HG02840 (cell line): ENCODE results near the gene SPATS2.

Experiments used
- ATAC-seq: cut with Tn5 transposase; IDR thresholded peaks from one replicate; pipeline ENCODE4 v1.9.1; 2021; ENCODE audit warnings: mild to moderate bottlenecking, moderate library complexity, moderate number of reproducible peaks; ENCODE audit not compliant: unreplicated experiment, low FRiP score

Gene SPATS2

DNA sequence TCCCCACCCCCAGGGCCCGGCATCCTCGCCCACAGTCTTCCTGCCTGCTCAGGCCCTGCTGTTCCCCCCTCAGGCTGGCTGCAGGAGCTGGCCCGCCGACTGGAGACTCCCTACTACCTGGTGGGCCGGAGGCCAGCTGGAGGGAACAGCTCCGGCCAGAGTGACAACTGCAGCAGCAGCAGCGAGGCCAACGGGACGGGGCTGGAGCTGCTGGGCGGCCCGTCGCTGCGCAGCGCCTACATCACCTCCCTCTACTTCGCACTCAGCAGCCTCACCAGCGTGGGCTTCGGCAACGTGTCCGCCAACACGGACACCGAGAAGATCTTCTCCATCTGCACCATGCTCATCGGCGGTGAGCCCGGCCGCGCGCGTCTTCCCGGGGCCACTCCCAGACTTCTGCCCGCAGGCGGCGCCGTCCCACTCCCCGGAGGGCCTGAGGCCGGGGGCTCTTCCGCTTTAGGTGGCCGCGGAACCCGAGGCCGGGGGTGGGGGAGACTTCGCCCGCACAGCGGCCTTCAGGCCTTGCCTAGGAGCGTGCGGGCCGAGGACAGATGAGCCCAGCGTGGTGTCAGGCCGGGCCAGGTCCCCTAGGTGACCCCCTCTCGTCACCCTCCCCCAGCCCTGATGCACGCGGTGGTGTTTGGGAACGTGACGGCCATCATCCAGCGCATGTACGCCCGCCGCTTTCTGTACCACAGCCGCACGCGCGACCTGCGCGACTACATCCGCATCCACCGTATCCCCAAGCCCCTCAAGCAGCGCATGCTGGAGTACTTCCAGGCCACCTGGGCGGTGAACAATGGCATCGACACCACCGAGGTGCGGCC, 181.8 kb downstream of the SPATS2 start:
- no peak for ATAC-seq

- ATAC-seq: no peak
Measured at GRCh38 chr12:49549735-49550692, 182.8 kb downstream of the SPATS2 start.

- ATAC-seq: no peak
Measured at GRCh38 chr12:49550693-49551252, 183.5 kb downstream of the SPATS2 start.

DNA sequence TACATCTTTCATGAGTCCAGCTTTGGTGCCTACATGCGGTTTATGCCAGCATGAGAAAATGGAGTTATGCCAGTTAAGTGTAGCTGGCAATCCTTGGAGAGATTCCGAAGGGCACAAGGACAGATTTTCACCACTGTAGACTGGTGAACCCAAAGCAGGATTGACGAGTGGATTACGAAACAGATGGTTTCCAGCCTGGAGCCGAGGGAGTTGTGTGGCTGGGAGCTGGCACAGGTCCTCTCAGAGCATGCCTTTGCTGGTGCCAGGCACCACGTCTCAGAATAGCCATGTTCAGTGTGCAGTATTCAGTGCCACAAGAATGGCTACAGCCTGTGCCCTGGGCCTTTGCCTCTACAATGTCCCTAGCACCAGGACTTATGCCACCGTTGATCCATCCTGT, 184.8 kb downstream of the SPATS2 start:
- no peak for ATAC-seq

GRCh38 chr12:49552425-49552824, 185.2 kb downstream of the SPATS2 start:
- ATAC-seq: no peak

DNA sequence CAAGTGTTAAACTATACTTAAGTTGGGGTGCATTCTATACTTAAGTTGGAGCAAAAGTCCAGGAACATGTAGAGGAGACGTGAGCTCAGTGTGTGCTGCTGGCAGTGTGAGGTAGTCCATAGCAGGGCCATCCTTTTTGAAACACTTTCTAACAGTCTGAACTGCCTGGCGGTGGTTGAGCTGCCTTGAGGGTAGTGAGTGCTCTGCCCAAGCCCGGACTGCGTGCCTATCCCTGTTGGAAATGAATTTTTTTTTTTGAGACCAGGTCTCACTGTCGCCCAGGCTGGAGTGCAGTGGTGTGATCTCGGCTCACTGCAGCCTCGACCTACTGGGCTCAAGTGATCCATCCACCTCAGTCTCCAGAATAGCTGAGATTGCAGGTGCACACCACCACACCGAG, 185.6 kb downstream of the SPATS2 start:
- no peak for ATAC-seq

DNA sequence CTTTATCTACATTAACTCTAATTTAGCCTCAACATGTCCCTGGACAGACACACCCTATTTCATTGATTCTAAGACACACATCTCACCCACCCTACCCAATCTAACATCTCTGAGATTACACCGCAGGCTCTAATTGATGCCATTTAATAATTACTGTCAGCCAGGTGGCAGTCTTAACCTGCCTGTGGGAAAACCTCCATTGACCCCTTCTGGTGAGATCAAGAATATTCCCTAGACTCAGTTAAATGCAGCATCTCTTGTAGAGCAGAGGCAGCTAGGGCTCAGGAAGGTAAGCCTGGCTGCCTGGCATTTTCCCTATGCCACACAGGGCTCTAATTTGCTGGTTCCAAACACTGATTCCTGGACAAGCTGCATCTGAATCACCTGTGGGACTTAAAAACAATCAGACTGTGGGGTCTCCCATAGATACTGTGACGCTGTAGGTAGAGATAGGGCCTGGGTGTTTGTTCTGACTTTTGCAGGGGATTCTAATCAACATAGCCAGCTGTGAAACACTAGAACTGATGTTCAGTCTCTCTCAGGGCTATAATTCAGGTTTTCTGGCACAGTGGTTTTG, 186.3 kb downstream of the SPATS2 start:
- ATAC-seq: no peak

GRCh38 chr12:49554266-49554665, 187.0 kb downstream of the SPATS2 start:
- no peak for ATAC-seq

- ATAC-seq: no peak
Measured at GRCh38 chr12:49555631-49556390, 188.5 kb downstream of the SPATS2 start.

GRCh38 chr12:49556391-49557186, 189.3 kb downstream of the SPATS2 start:
- ATAC-seq: no peak

DNA sequence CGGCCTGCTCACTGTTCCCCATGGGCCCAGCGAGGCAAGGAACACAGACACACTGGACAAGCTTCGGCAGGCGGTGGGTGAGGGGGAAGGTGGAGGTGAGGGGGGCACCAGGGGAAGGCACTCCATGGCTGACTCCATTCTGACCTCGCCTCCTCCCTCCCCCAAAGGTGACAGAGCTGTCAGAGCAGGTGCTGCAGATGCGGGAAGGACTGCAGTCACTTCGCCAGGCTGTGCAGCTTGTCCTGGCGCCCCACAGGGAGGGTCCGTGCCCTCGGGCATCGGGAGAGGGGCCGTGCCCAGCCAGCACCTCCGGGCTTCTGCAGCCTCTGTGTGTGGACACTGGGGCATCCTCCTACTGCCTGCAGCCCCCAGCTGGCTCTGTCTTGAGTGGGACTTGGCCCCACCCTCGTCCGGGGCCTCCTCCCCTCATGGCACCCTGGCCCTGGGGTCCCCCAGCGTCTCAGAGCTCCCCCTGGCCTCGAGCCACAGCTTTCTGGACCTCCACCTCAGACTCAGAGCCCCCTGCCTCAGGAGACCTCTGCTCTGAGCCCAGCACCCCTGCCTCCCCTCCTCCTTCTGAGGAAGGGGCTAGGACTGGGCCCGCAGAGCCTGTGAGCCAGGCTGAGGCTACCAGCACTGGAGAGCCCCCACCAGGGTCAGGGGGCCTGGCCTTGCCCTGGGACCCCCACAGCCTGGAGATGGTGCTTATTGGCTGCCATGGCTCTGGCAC, 190.1 kb downstream of the SPATS2 start:
- no peak for ATAC-seq

- no peak for ATAC-seq
Measured at GRCh38 chr12:49557917-49558215, 190.6 kb downstream of the SPATS2 start.

GRCh38 chr12:49558526-49558925, 191.3 kb downstream of the SPATS2 start:
- ATAC-seq: no peak

DNA sequence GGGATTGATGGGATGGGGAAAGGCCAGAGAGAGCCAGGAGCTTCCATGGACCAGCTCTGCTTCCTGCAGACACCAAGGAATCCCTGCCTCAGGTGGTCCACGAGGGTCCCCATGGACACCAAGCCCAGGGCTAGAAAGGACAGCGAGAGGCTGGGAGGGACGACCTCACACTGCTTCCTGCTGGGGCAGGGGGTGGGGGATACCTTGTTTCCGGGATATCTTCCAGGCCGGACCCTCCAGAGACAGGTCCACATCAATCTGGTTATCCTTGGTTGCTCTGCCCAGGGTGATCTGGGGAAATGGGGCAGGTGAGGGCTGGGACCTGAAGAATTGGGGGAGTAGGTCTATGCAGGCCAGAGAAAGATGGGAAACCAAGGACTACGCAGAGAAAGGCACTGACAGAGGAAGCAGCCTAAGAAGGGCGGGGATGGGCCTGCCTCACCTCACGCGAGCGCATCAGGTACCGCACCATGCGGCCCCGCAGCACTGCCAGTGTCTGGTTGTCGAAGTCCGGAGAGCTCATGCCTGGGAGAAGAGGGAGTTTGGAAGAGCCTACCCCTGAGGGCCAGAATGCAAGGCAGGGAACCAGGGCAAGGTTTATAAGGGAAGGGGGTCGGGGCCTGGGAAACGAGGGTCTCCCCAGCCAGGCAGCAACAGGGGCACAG, 191.9 kb downstream of the SPATS2 start:
- ATAC-seq: no peak

DNA sequence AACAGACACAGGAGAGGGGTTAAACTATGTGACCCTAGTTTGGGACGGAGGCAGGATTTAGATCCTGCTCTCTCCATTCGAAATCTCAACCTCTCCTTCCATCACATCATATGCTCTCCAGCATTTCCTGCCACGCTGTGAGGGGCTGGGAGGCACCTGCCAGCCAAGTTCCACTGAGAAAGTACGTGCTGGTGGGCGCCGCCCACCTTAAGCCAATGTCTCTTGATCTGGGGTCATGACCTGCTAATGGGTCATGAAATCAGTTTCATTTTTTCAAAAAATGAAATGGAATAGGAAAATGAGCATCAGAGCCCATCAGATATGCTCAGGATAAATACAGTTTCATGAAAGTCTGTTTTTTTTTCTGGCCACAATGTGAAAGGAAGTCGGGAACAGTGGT, 193.4 kb downstream of the SPATS2 start:
- no peak for ATAC-seq

GRCh38 chr12:49562233-49562632, 195.0 kb downstream of the SPATS2 start:
- ATAC-seq: no peak

GRCh38 chr12:49562831-49563230, 195.6 kb downstream of the SPATS2 start:
- ATAC-seq: no peak

DNA sequence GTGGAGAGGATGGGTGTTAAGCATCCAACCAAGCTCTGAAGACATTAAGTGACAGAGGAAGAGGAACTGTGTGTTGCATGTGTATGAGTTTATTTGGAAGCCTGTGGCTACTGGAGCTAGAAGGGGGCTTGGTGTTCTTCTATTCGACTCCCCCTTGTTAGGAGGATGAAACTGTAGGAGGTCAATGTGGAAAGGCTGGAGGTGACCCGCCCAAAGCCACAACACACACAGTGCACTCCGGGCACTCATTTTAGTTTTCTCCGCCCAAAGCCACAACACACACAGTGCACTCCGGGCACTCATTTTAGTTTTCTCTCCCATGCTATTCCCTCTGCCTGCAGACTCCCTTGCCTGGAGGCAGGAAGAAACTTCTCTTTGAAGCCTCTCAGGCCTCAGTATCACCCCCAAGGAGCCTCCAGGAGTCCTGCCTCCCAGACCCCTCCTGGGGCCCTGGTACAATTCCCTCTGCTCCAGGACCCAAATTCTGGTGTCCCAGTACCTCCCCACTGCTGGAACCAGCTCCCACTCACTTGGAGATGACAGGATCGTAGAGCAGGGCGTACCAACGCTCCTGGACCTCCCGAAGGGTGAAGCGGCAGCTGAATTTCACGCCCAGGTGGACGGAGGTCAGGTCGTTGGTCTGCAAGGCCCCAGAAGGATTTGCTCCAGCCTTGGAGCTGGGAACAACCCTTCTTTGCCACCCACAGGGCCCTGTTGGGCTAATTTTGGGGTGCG, 196.9 kb downstream of the SPATS2 start:
- ATAC-seq: no peak
